ENCODE data around the gene ART4.

GRCh38 chr12:14779834-14780233, 63.5 kb downstream of the ART4 start:
- TF ChIP-seq CTCF (IDR thresholded peaks at IDR 0.05; ENCODE audit: insufficient read depth, low read length) (no peak), REST (IDR thresholded peaks at IDR 0.05; ENCODE audit: insufficient replicate concordance, low read depth) (no peak)
